ENCODE results near the gene SPACA6.
"Not testable (repeated sequence)": the region's sequence is repeated elsewhere in the genome, so short reads cannot be mapped to it uniquely, and the experiment has no call there.

SPACA6 gene

DNA sequence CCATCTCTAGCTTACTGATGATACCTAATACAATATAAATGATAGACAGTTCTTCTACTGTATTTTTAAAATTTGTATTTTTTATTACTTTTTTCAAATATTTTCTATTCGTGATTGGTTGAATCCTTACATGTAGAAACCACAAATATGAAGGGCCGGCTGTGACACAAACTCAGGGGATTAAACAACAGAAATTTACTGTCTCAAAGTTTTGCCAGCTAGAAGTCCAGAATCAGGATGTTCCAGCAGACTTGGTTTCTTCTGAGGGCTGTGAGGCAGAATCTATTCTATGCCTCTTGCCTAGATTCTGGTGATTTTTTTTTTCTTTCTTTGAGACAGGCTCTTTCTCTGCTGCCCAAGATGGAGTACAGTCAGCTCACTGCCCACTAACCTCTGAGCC lies 44.8 kb downstream of the SPACA6 start:
- no peak for DNase-seq (ENCODE audit: low spot score)

DNA sequence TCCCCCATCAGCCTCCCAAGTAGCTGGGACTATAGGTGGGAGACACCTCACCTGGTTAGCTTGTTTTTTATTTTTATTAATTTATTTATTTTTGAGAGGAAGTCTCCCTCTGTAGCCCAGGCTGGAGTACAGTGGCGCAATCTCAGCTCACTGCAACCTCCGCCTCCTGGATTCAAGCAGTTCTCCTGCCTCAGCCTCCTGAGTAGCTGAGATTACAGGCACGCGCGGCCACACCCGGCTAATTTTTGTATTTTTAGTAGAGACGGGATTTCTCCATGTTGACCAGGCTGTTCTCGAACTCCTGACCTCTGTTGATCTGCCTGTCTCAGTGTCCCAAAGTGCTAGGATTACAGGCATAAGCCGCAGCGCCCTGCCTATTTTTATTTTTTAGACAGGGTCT lies 45.4 kb downstream of the SPACA6 start:
- not testable (repeated sequence) for DNase-seq (ENCODE audit: low spot score)

DNA sequence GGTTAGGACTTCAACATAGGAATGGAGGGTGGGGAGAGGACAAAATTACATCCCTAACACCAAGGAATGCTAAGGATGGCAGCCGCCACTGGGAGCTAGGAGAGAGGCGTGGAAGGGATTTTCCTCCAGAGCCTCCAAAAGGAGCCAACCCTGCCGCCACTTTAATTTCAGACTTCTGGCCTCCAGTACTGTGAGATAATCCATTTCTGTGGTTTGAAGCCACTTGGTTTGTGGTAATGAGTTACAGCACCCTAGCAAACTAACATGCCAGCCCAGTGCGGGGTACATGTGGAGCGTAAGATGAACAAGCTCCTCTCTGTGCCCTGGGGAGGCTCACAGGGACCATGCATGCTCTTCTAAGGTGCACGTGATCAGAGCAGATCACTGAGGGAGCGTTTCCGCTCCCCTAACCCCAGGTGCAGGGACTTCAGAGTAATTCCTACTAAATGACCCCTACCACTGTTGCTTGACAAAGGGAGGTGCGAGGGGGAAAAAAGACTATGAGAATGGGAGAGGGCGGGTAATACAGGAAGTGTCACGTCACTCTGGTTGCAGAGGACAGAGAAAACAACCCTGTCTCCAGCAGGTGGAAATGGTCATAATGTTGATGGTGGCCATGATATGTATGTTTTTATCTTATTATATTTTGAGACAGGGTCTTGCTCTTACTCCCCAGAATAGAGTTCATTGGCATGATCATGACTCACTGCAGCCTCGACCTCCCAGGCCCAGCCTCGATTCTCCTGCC lies 46.5 kb downstream of the SPACA6 start:
- DNase-seq (ENCODE audit: low spot score): no peak

DNA sequence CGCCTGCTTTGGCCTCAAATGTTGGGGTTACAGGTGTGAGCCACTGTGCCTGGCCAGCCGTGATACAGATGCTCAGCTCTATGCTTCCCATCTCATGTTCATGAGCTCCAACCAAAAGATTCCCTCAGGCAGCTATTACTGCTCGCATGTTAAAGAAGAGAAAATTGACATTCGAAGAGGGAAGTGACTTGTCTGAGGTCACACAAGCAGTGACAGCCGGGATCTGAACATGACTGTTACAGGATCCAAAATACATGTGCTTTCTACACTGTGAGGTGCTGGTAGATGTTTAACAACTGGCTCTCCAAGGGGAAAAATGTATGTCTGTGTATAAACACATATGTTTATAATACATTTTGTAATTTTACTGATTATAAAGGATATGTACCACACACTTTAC lies 47.2 kb downstream of the SPACA6 start:
- DNase-seq (ENCODE audit: low spot score): no peak

- DNase-seq (ENCODE audit: low spot score): no peak
These were observed 49.7 kb downstream of the SPACA6 start for GRCh38 chr19:51742789-51743188.

DNA sequence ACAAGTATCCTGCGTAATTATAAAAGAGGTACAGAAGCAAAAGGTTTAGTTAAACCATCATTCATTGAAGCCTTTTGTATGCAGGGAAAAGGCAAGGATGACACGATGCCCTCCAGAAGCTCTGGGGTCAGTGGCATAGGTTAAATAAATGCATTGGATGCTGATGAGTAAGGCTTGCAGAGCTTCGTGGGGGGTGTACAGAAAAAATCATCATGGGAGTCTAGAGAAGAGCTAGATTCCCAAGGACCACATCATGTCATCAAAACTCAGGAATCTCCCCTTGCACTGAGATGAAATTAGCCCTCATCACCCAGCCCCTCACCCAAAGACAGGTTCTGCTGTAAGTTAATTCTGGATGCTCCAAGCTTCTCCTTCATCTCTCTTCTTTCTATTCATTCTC lies 50.3 kb downstream of the SPACA6 start:
- DNase-seq (ENCODE audit: low spot score): no peak

DNA sequence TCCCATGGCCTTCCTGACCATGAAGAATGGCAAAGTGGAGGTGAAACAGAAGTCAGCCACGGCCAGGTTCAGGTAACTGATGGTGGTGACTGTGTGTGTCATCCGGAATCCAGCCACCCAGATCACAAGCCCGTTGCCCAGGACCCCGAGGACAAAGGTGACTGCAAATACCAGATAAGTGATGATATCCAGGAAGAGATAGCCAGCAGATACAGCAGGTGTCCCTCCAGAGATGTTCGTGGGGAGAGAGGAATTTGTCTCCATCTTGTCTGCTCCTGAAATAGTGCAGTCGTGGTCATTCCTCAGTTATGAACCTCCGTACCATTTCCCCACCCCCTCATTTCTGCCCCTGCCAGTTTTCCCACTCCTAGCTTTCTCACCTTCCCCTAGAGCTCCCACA lies 53.6 kb downstream of the SPACA6 start:
- no peak for DNase-seq (ENCODE audit: low spot score)

DNA sequence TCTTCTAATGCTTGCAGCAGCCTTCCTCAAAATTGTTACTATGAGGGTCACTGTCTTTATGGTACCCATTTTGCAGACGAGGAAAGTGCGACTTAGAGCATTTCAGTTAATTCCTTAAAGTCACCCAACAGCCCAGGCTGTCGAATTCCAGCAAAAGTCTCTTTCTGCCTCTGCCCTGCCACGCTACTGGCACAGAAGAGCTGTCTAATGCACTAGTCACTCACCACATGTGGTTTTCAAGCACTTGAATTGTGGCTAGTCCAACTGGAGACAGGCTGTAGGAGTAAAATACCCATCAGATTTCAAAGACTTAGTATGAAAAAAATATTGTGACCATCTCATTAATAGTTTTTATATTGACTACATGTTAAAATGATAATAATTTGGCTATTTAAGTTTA lies 56.8 kb downstream of the SPACA6 start:
- DNase-seq (ENCODE audit: low spot score): no peak

DNA sequence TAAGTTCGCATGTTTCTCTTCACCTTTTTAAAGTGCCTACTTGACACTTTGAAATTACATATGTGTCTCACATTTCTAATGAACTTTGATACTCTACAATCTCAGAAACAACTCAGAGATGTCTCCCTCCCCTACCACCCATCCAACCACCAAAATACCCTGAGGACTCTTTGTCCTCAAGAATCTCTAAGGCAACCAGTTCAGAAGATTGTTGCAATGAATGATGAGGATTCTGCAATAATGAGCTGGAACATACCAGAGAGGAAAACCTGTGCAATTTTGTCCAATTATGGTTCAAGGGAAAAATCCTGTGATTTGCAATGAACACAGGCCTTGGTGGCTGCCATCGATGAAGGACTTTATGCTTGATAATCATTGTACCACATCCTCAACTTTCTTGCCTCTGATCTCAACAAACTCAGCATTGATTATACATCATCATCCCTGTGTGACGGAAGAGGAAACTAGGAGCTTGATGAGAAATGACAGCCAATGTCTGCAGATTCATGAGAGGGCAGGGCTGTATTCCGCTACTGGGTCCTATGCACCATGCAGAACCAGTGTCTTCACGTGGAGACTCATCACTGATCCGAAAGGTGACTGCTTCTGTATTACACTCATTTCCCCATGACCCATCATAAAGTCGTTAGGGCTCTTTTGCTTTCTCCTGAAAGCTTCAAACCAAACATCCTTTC lies 57.4 kb downstream of the SPACA6 start:
- no peak for DNase-seq (ENCODE audit: low spot score)

DNA sequence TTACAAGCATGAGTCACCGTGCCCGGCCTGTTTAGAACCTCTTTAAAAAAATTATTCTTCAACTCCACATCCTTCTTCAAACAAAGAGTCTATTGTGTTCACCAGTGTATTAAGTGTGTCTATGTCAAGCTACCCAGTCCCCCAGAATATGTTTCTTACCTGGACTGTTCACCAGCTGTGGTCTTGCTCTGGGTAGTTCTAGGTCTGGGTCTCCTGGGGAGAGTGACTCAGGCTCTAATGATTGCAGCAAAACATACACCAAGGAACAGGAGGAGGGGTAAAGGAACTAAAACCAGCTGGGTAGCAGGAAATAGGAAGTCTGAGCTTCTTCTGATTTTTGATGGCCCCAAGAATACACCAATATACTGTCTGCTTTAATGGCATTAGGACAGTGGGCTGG lies 58.5 kb downstream of the SPACA6 start, which contains the start of gene FPR1:
TSS of gene FPR1 (minus strand) at position 224 of the 400 bp plus-strand sequence. CDS start 4,884 bp downstream, outside the sequence.
- DNase-seq (ENCODE audit: low spot score): no peak

- no peak for DNase-seq (ENCODE audit: low spot score)
These were observed 61.0 kb downstream of the SPACA6 start for GRCh38 chr19:51754109-51754508.

DNA sequence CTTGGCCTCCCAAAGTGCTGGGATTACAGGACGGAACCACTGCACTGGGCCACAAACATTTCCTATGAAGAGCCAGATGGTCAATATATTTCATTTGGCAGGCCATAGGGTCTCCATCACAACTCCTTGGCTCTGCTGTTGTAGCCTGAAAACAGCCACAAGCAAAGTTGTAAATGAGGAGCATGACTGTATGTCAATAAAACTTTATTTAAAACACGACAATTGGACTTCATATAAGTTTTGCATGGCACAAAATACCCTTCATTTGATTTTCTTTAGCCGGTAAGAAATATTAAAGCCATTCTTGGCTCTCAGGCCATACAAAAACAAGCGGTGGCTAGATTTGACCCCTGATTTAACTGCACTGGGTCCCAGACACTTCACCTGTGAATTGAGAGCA lies 61.6 kb downstream of the SPACA6 start:
- DNase-seq (ENCODE audit: low spot score): no peak
